ENCODE results near the gene LPP. TPM values are rescaled to one million over a fixed set of nuclear protein-coding genes. Genes with fewer than 3 reads are reported as not detected.

Gene LPP
- total RNA-seq, 1 experiment from 2014 or later = 54.0 TPM

GRCh38 chr3:188147782-188148181, 6.2 kb upstream of the LPP start:
- CTCF ChIA-PET = no interaction called here
- no peak overlapping the region for H3K4me3 ChIP-seq (replicated peaks in 1 of 2; ENCODE audit: low read depth in 1 of 2, low read length in 2 of 2)

More at GRCh38 chr3:188147782-188148181, 6.2 kb upstream of the LPP start:
- peaks cover 8 to 23% of the 10 kb centered on the region in 2 experiments for H3K4me1 ChIP-seq (ENCODE audit: control insufficient read depth in 1 of 2, insufficient read depth in 2 of 2, low read length in 2 of 2)
- no peak overlapping the region for H3K27ac ChIP-seq (ENCODE audit: low read depth, low read length)
- no peak overlapping the region for H3K4me2 ChIP-seq (ENCODE audit: low read length)
- ChIA-PET RAD21 (ENCODE audit: low non-redundant PET in 1 of 2, low total read pairs in 2 of 2, uncharacterized antibody in 2 of 2, unreplicated experiment in 2 of 2) (no interaction called here), POLR2A (no interaction called here)
- no peak overlapping the region for H2AFZ ChIP-seq (ENCODE audit: low read depth, low read length, poor library complexity, severe bottlenecking)
- intact Hi-C loops (cut with micrococcal nuclease) = no loop called here
- no peak for DNase-seq (ENCODE audit: low read depth, low spot score)
- no peaks in the 10 kb centered on the region for H3K9me2 ChIP-seq (ENCODE audit: insufficient read depth)
- H3K27me3 ChIP-seq (ENCODE audit: insufficient read depth, low read length) = no peaks in the 10 kb centered on the region
- no peak for ATAC-seq
- no peaks in the 10 kb centered on the region for H3K79me2 ChIP-seq (ENCODE audit: insufficient read depth, low read length)
- no peaks in the 10 kb centered on the region for H4K20me1 ChIP-seq (ENCODE audit: insufficient read depth)
- no peak for TF ChIP-seq CTCF (IDR thresholded peaks at IDR 0.05 in 2 of 3, conservative IDR thresholded peaks at IDR 0.05 in 1 of 3; ENCODE audit: borderline replicate concordance in 1 of 3, insufficient read depth in 1 of 3, low read depth in 2 of 3, low read length in 2 of 3)
- no peak for TF ChIP-seq ZBTB33 (IDR thresholded peaks at IDR 0.05; ENCODE audit: extremely low read depth, insufficient replicate concordance, low read length)
- no peak for TF ChIP-seq ELF1 (IDR thresholded peaks at IDR 0.05; ENCODE audit: borderline replicate concordance, low read depth)
- no peak for TF ChIP-seq SP1 (IDR thresholded peaks at IDR 0.05; ENCODE audit: low read depth)
- no peak for TF ChIP-seq ATF3 (IDR thresholded peaks at IDR 0.05)
- TF ChIP-seq SIN3A (IDR thresholded peaks at IDR 0.05; ENCODE audit: low read depth) = no peak
- no peak for TF ChIP-seq MAX (IDR thresholded peaks at IDR 0.05)
- no peak for TF ChIP-seq CBX3 (IDR thresholded peaks at IDR 0.05; ENCODE audit: low read depth)
- no peak for TF ChIP-seq YY1 (IDR thresholded peaks at IDR 0.05; ENCODE audit: extremely low read depth, insufficient replicate concordance, low read depth, low read length)
- TF ChIP-seq FOSL1 (IDR thresholded peaks at IDR 0.05; ENCODE audit: low read depth) = no peak
- no peak for TF ChIP-seq POLR2AphosphoS5 (IDR thresholded peaks at IDR 0.05; ENCODE audit: low read depth, low read length)
- H3K9me3 ChIP-seq (ENCODE audit: control insufficient read depth in 1 of 2, insufficient read depth in 1 of 2, low read depth in 1 of 2, low read length in 2 of 2) = no peaks in the 10 kb centered on the region
- H3K9ac ChIP-seq (ENCODE audit: low read length) = no peak overlapping the region
- no peaks in the 10 kb centered on the region for H3K36me3 ChIP-seq (ENCODE audit: control insufficient read depth in 1 of 2, insufficient read depth in 2 of 2, low read length in 2 of 2)
- BruUV-seq (replicated peaks) = no TSS peak
